Measurements from ENCODE around the gene IGF2BP3. TPM values are rescaled to one million over a fixed set of nuclear protein-coding genes. Genes with fewer than 3 reads are reported as not detected.
A peak's percentile ranks its signal among the peaks of the same experiment; 100 is the strongest.
"Not testable (repeated sequence)": the region's sequence is repeated elsewhere in the genome, so short reads cannot be mapped to it uniquely, and the experiment has no call there.

Gene IGF2BP3
- total RNA-seq, 1 experiment from 2014 or later: 74.1 TPM

DNA sequence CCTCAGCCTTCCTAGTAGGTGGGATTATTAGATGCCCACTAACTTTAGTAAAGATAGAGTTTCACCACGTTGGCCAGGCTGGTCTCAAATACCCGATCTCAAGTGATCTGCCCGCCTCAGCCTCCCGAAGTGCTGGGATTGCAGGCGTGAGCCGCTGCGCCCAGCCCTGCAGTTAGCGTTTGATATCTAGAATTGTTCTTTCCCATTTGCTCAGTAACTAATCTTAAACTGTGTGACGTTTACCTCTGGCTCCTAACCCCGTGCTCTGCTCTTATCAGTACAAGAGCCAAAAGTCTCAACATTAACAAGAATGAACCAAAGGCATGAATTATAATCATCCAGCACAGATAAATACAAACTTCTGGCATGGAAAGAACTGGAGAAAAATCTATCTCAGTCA lies 47.4 kb downstream of the IGF2BP3 start:
- no peak for DNase-seq (ENCODE audit: low spot score)

DNA sequence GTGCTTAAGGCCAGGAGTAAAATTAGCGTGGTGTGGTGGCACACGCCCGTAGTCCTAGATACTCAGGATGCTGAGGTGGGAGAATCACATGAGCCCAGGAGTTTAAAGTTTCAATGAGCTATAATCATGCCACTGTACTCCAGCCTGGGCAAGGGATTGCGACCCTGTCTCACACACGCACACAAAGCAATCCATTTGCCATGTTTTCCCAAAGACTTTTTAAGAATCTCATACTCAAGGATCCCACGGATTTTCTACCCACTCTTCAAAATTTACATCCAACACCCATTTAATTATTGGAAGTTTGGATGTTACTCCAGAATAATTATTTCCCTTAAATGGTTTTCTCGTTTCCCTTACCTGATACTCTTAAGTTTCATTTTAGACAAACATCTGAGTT lies 47.9 kb downstream of the IGF2BP3 start:
- DNase-seq (ENCODE audit: low spot score): no peak

- no peak for DNase-seq (ENCODE audit: low spot score)
These were observed 50.4 kb downstream of the IGF2BP3 start for GRCh38 chr7:23419845-23420244.

- no peak for DNase-seq (ENCODE audit: low spot score)
These were observed 51.1 kb downstream of the IGF2BP3 start for GRCh38 chr7:23419160-23419559.

GRCh38 chr7:23418046-23418445 lies 52.2 kb downstream of the IGF2BP3 start:
- peak; percentile 20 for DNase-seq (ENCODE audit: low spot score)

DNA sequence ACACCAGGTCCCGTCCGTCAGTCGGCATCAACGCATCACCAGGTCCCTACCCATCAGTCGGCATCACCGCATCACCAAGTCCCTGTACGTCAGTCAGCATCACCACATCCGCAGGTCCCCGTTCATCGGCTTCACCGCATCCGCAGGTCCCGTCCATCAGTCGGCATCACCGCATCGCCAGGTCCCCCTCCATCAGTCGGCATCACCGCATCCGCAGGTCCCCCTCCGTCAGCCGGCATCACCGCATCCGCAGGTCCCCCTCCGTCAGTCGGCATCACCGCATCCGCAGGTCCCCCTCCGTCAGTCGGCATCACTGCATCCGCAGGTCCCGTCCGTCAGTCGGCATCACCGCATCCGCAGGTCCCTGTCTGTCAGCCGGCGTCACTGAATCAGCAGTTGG lies 55.1 kb downstream of the IGF2BP3 start:
- no peak for DNase-seq (ENCODE audit: low spot score)

DNA sequence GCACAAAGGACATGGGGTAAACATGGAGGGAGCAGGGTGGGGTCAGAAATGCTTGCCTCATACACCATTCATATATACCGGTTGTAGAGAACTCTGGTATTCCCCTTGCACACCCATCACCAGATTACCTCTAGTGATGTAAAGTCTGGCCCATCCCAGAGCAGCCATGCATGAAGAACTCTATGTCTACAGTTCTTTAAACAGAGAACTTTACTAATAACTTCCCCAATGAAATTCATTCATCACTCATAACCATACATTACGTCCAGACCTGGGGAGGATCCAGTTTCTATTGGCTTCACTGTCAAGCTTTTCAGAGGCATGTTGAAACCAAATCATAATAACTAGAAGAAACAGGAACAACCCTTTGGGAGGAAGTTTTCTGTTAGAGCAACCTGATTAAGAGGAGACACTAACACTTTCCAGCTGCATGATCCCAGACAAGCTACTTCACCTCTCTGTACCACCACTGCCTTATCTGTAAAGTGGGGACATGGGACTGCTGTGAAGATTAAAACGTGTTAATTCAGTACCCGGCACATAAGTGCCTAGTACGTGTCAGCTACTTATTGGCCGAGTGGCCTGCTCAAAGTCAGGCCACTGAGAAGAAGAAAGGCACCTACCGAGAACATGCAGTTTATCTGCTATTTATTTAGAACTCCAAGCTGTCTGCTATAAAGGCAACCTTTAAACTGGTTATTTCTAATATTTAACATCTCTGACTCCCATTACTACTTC lies 59.7 kb downstream of the IGF2BP3 start:
- DNase-seq (ENCODE audit: low spot score): no peak

DNA sequence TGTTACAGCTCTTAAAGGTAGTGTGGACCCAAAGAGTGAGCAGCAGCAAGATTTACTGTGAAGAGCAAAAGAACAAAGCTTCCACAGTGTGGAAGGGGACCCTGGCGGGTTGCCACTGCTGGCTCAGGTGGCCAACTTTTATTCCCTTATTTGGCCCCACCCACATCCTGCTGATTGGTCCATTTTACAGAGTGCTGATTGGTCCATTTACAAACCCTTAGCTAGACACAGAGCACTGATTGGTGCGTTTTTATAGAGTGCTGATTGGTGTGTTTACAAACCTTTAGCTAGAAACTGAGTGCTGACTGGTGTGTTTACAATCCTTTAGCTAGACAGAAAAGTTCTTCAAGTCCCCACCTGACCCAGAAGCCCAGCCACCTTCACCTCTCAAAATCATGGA lies 63.7 kb downstream of the IGF2BP3 start:
- not testable (repeated sequence) for DNase-seq (ENCODE audit: low spot score)

GRCh38 chr7:23405240-23405618 lies 65.1 kb downstream of the IGF2BP3 start:
- DNase-seq (ENCODE audit: low spot score): no peak

DNA sequence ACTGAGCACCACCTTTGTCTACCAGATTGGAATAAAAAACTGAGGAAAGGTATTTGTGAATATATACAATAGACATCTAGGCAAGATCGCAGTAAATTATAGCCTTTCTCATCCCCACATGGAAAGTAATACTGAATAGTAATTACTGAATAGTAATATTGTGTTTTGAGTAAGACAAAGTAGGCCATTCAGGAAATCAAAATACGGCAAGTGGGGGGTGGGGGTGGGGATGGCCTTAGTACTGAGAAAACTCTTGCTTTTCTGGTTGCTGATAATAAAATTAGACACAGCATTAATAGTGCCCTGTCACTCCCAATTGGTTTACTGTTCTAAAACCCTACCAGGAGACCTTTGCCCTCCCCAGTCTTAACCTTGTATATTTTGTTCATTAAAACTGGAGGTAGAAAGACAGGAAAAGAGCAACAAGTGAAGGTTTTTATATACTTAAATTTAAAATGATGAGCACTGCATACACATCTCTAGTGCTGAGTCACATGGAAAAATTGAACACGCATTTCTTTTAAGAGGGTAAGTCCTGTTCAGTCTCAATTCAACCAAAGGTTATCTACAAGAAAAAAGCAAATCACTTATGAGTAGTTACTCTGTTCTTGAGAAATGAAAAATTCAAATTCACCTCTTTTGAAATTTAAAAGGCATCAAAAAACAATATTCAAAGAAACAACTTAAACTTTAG lies 65.6 kb downstream of the IGF2BP3 start:
- DNase-seq (ENCODE audit: low spot score): no peak

DNA sequence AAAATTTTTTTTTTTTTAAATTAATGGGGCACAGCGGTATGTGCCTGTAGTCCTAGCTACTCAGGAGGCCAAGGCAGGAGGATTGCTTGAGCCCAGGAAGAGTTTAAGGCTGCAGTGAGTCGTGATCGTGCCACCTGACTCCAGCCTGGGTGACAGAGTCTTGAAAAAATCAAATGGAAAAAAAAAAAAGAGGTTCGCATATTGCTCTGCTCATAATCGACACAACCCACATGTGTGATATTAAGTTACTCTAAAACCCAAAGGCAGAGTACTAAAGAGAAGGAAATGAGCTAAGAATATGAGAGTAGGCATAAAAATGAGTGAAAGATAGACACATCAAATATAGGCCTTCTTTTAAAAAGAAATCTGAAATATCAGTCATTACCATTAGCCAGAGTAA lies 66.3 kb downstream of the IGF2BP3 start:
- no peak for DNase-seq (ENCODE audit: low spot score)

DNA sequence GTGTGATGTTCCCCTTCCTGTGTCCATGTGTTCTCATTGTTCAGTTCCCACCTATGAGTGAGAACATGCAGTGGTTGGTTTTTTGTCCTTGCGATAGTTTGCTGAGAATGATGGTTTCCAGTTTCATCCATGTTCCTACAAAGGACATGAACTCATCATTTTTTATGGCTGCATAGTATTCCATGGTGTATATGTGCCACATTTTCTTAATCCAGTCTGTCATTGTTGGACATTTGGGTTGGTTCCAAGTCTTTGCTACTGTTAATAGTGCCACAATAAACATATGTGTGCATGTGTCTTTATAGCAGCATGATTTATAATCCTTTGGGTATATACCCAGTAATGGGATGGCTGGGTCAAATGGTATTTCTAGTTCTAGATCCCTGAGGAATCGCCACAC lies 72.2 kb downstream of the IGF2BP3 start:
- not testable (repeated sequence) for DNase-seq (ENCODE audit: low spot score)

DNA sequence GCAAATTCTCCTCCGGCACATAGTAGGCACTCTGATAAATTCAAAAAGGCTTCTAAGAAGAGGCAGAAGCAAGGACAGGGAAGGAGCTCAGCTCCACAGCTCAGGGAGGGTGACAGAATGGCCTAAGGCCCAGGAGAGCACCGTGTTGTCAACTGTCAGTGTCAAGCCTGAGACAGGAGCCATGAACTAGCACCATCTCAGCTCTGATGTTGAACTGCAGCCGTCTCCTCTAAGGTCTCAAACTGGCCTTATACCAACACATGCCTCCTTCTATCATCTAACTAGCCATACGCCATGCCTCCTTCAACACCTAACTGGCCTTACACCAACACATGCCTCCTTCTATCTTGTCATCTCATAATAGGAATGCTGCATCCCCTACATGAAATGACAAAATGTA lies 73.0 kb downstream of the IGF2BP3 start:
- DNase-seq (ENCODE audit: low spot score): no peak

- no peak for DNase-seq (ENCODE audit: low spot score)
These were observed 73.9 kb downstream of the IGF2BP3 start for GRCh38 chr7:23396222-23397015.

DNA sequence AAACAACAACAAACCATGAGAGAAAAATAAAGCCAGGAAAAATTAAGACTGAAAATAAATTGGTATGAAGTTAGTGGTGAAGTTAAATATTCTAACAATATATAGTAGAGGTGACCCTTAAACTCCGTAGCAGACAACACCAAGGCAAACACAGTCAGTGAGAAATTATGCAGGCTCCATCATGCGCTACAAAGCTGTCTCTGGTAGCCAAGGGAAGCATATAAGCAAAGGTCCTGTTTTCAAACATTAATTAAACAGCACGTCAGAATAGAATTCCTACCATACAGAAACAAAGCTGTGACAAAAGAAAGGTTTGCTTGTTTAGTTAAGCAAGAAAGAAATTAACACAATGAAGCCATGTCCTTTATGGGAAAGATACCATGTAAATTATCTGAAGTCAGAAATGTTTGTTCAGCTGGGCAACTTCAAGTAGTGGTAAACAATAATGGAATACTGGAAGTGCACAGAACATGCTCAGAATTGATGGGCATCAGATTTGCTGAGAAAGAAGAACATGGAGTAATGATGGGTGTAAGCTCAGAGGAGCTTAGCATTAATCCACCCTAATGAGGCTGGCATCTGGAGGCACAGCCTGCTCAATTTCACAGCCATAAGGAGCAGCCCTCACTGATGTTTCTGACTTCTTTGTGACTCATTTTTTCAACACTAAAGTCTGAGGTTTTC lies 75.7 kb downstream of the IGF2BP3 start:
- DNase-seq (ENCODE audit: low spot score): no peak

- no peak for DNase-seq (ENCODE audit: low spot score)
These were observed 76.7 kb downstream of the IGF2BP3 start for GRCh38 chr7:23393636-23394035.

- no peak for DNase-seq (ENCODE audit: low spot score)
These were observed 80.6 kb downstream of the IGF2BP3 start for GRCh38 chr7:23389701-23390100.

DNA sequence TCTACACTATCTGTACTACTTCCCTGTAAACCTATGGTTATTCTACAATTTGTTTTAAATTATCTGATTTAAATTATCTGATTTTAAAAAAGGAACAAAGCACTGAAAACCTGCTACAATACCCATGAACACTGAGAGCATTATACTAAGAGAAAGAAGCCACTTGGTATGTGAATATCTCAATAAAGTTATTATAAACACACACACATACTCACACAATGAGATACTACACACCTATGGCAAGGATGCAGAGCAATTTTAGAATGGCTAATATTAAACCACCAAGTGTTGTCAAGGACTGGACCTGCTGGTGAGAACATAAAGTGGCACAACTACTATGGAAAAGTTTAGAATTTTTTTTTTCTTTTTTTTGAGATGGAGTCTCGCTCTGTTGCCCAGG lies 82.7 kb downstream of the IGF2BP3 start:
- no peak for DNase-seq (ENCODE audit: low spot score)

- no peak for DNase-seq (ENCODE audit: low spot score)
These were observed 85.2 kb downstream of the IGF2BP3 start for GRCh38 chr7:23385140-23385539.

DNA sequence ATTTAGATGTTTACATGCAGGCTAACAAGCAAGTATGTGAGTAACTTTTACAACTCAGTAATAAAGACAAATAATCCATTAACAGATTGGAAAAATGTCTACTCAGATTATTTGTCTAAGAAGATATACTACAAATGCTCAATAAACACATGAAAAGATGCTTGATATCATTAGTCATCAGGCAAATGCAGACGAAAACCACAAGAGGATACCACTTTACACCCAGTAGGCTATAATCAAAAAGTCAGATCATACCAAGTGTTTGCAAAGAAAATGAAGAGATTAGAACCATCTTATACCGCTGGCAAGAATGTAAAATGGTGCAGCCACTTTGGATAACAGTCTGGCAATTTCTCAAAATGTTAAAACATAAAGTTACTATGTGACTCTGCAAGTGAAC lies 87.1 kb downstream of the IGF2BP3 start:
- DNase-seq (ENCODE audit: low spot score): peak; percentile 75

DNA sequence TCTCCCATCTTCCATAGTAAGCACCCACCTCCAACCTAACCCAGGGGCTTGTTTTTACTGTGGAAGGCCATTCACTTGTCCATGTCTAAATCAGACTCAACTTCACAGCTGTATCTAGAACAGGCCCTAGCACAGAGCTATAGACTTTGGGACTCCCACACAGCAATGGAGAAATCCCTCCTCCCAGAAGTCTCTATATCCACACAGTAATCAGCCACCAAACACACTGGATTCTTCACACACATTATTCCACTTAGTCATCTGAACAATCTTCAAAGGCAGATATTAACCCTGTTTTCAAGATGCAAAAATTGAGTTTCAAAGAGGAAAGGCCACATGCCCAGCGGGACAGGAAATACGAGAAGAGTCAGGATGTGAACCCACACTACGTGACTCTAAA lies 89.3 kb downstream of the IGF2BP3 start:
- DNase-seq (ENCODE audit: low spot score): no peak

DNA sequence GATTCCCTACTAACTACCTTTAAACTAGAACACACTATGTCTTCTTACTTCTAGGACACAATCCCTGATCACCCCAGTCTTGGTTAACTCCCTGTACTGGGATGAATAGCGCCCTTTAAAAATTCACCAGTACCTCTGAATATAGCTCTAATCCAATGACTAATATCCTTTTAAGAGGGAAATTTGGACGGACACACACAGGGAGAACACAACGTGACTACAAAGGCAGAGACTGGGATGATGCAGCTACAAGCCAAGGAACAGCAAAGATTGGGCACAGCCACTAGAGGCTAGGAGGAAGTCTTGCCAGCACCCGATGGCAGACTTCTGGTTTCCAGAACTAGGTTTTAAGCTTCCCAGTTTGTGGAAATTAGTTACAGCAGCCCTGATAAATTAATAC lies 89.7 kb downstream of the IGF2BP3 start:
- DNase-seq (ENCODE audit: low spot score): peak; percentile 46
